Liver (tissue), 9 donors: ENCODE measurements around the gene ATP5PD. TPM values are rescaled to one million over a fixed set of nuclear protein-coding genes. Genes with fewer than 3 reads are reported as not detected.

ENCODE experiments used
- DNase-seq: peaks from one replicate; pipeline ENCODE4 v3.0.0-alpha.2; 2017; ENCODE audit warnings: low spot score
- H3K27ac ChIP-seq, 2 donors: one replicate each; pipeline ENCODE4 v1.7.0; 2013; ENCODE audit warnings: inconsistent platforms in 2 of 2, low read length in 2 of 2, control low read depth in 1 of 2, low read depth in 1 of 2, mild to moderate bottlenecking in 1 of 2
- H3K27me3 ChIP-seq, 4 donors: one replicate each; pipeline versions ENCODE4 v1.6.1 to v1.7.0; 2013; ENCODE audit warnings: low read length in 3 of 4, inconsistent platforms in 1 of 4, mild to moderate bottlenecking in 1 of 4, moderate library complexity in 1 of 4; ENCODE audit not compliant: control insufficient read depth in 4 of 4, insufficient read depth in 4 of 4
- H3K36me3 ChIP-seq, 4 donors: one replicate each; pipeline versions ENCODE4 v1.6.1 to v1.7.0; 2013; ENCODE audit warnings: low read length in 3 of 4, mild to moderate bottlenecking in 3 of 4, low read depth in 1 of 4, moderate library complexity in 1 of 4; ENCODE audit not compliant: control insufficient read depth in 4 of 4, insufficient read depth in 3 of 4
- H3K4me1 ChIP-seq, 4 donors: one replicate each; pipeline versions ENCODE4 v1.6.1 to v1.7.0; 2013; ENCODE audit warnings: low read length in 3 of 4, mild to moderate bottlenecking in 3 of 4, moderate library complexity in 1 of 4; ENCODE audit not compliant: control insufficient read depth in 4 of 4, insufficient read depth in 4 of 4
- H3K4me3 ChIP-seq, 3 donors: one replicate each; pipeline versions ENCODE4 v1.6.1 to v1.7.0; 2013; ENCODE audit warnings: low read length in 3 of 3, control low read depth in 1 of 3, low read depth in 1 of 3, mild to moderate bottlenecking in 1 of 3
- H3K9ac ChIP-seq, 2 donors: one replicate each; pipeline ENCODE4 v1.7.0; 2013; ENCODE audit warnings: low read length in 2 of 2, mild to moderate bottlenecking in 2 of 2, moderate library complexity in 2 of 2, control low read depth in 1 of 2, low read depth in 1 of 2
- H3K9me3 ChIP-seq, 4 donors: one replicate each; pipeline versions ENCODE4 v1.6.1 to v1.7.0; 2013; ENCODE audit warnings: low read length in 3 of 4; ENCODE audit not compliant: control insufficient read depth in 4 of 4
- ATF3 ChIP-seq: IDR thresholded peaks from 2 replicates; pipeline ENCODE4 v1.6.1; 2016; ENCODE audit warnings: antibody characterized with exemption
- CTCF ChIP-seq: fragments of 150-350 bp; IDR thresholded peaks from 2 replicates; pipeline ENCODE4 v1.5.1; 2017; ENCODE audit warnings: improper control_type of control experiment, low read depth, low read length; ENCODE audit not compliant: missing input control
- EGR1 ChIP-seq, 2 donors: IDR thresholded peaks; 2 replicates each; pipeline ENCODE4 v1.6.1; 2016 to 2018; ENCODE audit warnings: antibody characterized with exemption in 2 of 2, low read depth in 2 of 2
- FOXA2 ChIP-seq: IDR thresholded peaks from 2 replicates; pipeline ENCODE4 v1.6.1; 2016; ENCODE audit warnings: antibody characterized with exemption
- HNF4A ChIP-seq, 2 donors: conservative IDR thresholded peaks; 2 replicates each; pipeline ENCODE4 v1.6.1; 2016; ENCODE audit warnings: antibody characterized with exemption in 2 of 2, mild to moderate bottlenecking in 2 of 2
- JUND ChIP-seq, 2 donors: IDR thresholded peaks; 2 replicates each; pipeline ENCODE4 v1.6.1; 2016; ENCODE audit warnings: antibody characterized with exemption in 2 of 2
- MAX ChIP-seq: IDR thresholded peaks from 2 replicates; pipeline ENCODE4 v1.6.1; 2016; ENCODE audit warnings: antibody characterized with exemption
- NR2F2 ChIP-seq: IDR thresholded peaks from 2 replicates; pipeline ENCODE4 v1.6.1; 2016; ENCODE audit warnings: antibody characterized with exemption
- RAD21 ChIP-seq, 2 donors: IDR thresholded peaks; 2 replicates each; pipeline ENCODE4 v1.6.1; 2016; ENCODE audit warnings: antibody characterized with exemption in 2 of 2, mild to moderate bottlenecking in 2 of 2
- TAF1 ChIP-seq: conservative IDR thresholded peaks from 2 replicates; pipeline ENCODE4 v1.6.1; 2016; ENCODE audit warnings: antibody characterized with exemption, mild to moderate bottlenecking
- YY1 ChIP-seq: IDR thresholded peaks from 2 replicates; pipeline ENCODE4 v1.6.1; 2016; ENCODE audit warnings: antibody characterized with exemption, mild to moderate bottlenecking
- ZBTB33 ChIP-seq: IDR thresholded peaks from 2 replicates; pipeline ENCODE4 v1.6.1; 2016; ENCODE audit warnings: antibody characterized with exemption
- WGBS: extraction: QIAGEN DNeasy Blood & Tissue Kit; methylation state at CpG from one replicate; pipeline ENCODE4 v1.1.7; 2013; 5-methylcytosine and 5-hydroxymethylcytosine counted together
- polyA plus RNA-seq, 2 donors: library from polyadenylated mRNA; stranded (reverse) in 1 of 2; unstranded in 1 of 2; fragments of 200-250 nt in 1 of 2; fragments of >200 nt in 1 of 2; fragmentation: Nextera tagmentation in 1 of 2; extraction: Ambion mirVana in 1 of 2; gene quantifications; one replicate each; pipeline versions ENCODE4 v1.2.1 to v1.2.3, GENCODE V29; 2013 to 2015
- total RNA-seq, 2 donors: library from RNA; depleted of rRNA; stranded (reverse); fragments of >200 nt; gene quantifications; one replicate each; pipeline ENCODE4 v1.2.3, GENCODE V29; 2014
- donor health status: healthy.
- donor health status: healthy.
- donor health status: healthy.
- donor health status: healthy.
- donor health status: healthy.

Gene ATP5PD
- total and polyA plus RNA-seq, 4 donors = 102 to 378 (median 184) TPM

- no peak overlapping the region for H3K9ac ChIP-seq
- DNase-seq = no peak
- H3K27ac ChIP-seq = no peak overlapping the region
- H3K4me1 ChIP-seq = peaks cover 17 to 57% (median 46%) of the 10 kb centered on the region in 4 donors
- TF ChIP-seq JUND (IDR thresholded peaks at IDR 0.05) = no peak
- no peak for TF ChIP-seq ZBTB33
- TF ChIP-seq CTCF = no peak
- TF ChIP-seq HNF4A (conservative IDR thresholded peaks at IDR 0.05) = no peak
- TF ChIP-seq ATF3 = no peak
- TF ChIP-seq FOXA2 = no peak
- TF ChIP-seq MAX = no peak
- WGBS = 84% methylated on average over 6 of the region's 6 CpGs
- H3K9me3 ChIP-seq = no peaks in the 10 kb centered on the region
- no peaks in the 10 kb centered on the region for H3K27me3 ChIP-seq
- no peak overlapping the region for H3K4me3 ChIP-seq
- H3K36me3 ChIP-seq = no peaks in the 10 kb centered on the region
These were observed 35.9 kb upstream of the ATP5PD start for GRCh38 chr17:75082683-75083082.

- Histone ChIP-seq H3K27me3 (no peaks in the 10 kb centered on the region), H3K9ac (no peak overlapping the region), H3K27ac (no peak overlapping the region), H3K36me3 (no peaks in the 10 kb centered on the region), H3K4me1 (peaks cover 12 to 59% (median 46%) of the 10 kb centered on the region in 4 donors), H3K9me3 (no peaks in the 10 kb centered on the region), H3K4me3 (no peak overlapping the region)
- no peak for TF ChIP-seq EGR1 (IDR thresholded peaks at IDR 0.05; ENCODE audit: low read depth in 2 of 2)
- TF ChIP-seq YY1 = no peak
- no peak for TF ChIP-seq TAF1
- no peak for TF ChIP-seq ATF3
- TF ChIP-seq FOXA2 = no peak
- no peak for TF ChIP-seq ZBTB33
- TF ChIP-seq RAD21 (IDR thresholded peaks at IDR 0.05) = no peak
- TF ChIP-seq MAX = no peak
- TF ChIP-seq NR2F2 = no peak
- TF ChIP-seq HNF4A (conservative IDR thresholded peaks at IDR 0.05) = no peak
- WGBS = 91% methylated on average over 13 of the region's 13 CpGs
- DNase-seq = no peak
These were observed 35.1 kb upstream of the ATP5PD start for GRCh38 chr17:75081611-75082540.
